ENCODE results near the gene PRKD1. TPM values are rescaled to one million over a fixed set of nuclear protein-coding genes. Genes with fewer than 3 reads are reported as not detected.

The PRKD1 gene
- total RNA-seq, 1 experiment from 2014 or later = 2.7 TPM

GRCh38 chr14:29579838-29580237 lies 347.8 kb downstream of the PRKD1 start:
- Histone ChIP-seq H3K56ac (ENCODE audit: insufficient read length, low read depth, low read length) (no peak overlapping the region), H3K27me3 (ENCODE audit: insufficient read depth, low read length) (no peaks in the 10 kb centered on the region), H3K4me1 (ENCODE audit: insufficient read depth, low read length) (no peaks in the 10 kb centered on the region), H2AFZ (ENCODE audit: low read length) (no peak overlapping the region), H3K4me2 (ENCODE audit: insufficient read depth, insufficient read length, low read length) (no peak overlapping the region), H3T11ph (ENCODE audit: low read length) (no peak overlapping the region), H2BK12ac (ENCODE audit: insufficient read length, low read depth, low read length) (no peak overlapping the region), H2AK5ac (ENCODE audit: insufficient read length, low read length) (no peak overlapping the region), H4K5ac (ENCODE audit: insufficient read length, low read depth, low read length) (no peak overlapping the region), H3K9ac (ENCODE audit: extremely low read depth, insufficient read length, low read length) (no peak overlapping the region), H2BK15ac (ENCODE audit: low read depth, low read length) (no peak overlapping the region), H4K8ac (replicated peaks; ENCODE audit: insufficient read length, low read depth, low read length) (no peak overlapping the region), H3K4ac (ENCODE audit: low read depth, low read length) (no peak overlapping the region), H3K14ac (ENCODE audit: insufficient read depth, low read length) (no peak overlapping the region), H3K79me1 (ENCODE audit: insufficient read depth, low read depth, low read length, poor library complexity, severe bottlenecking) (no peaks in the 10 kb centered on the region), H3K79me2 (ENCODE audit: insufficient read depth, low read length) (no peaks in the 10 kb centered on the region), H3K18ac (ENCODE audit: insufficient read length, low read depth, low read length) (no peak overlapping the region), H3K23me2 (ENCODE audit: insufficient read length, low read depth, low read length, poor library complexity, severe bottlenecking) (no peaks in the 10 kb centered on the region), H4K20me1 (ENCODE audit: control insufficient read depth, insufficient read depth, insufficient read length) (no peaks in the 10 kb centered on the region), H4K91ac (ENCODE audit: insufficient read length, low read depth, low read length) (no peak overlapping the region), H2BK120ac (ENCODE audit: low read depth, low read length, poor library complexity, severe bottlenecking) (no peak overlapping the region), H3K27ac (ENCODE audit: insufficient read length, low read depth, low read length) (no peak overlapping the region), H2BK20ac (ENCODE audit: low read depth, low read length, poor library complexity, severe bottlenecking) (no peak overlapping the region), H3K9me3 (ENCODE audit: control insufficient read depth, low read depth, low read length) (no peaks in the 10 kb centered on the region), H2BK5ac (ENCODE audit: insufficient read length, low read length) (no peak overlapping the region), H3K23ac (ENCODE audit: insufficient read length, low read depth, low read length) (no peak overlapping the region)
- Mint-ChIP-seq H3K4me1 (peaks cover 4 to 6% of the 10 kb centered on the region in 2 experiments), H3K27ac (no peak overlapping the region), H3K9me3 (no peaks in the 10 kb centered on the region), H3K27me3 (ENCODE audit: low read depth) (no peaks in the 10 kb centered on the region), H3K4me3 (no peak overlapping the region), H3K36me3 (ENCODE audit: insufficient read depth in 1 of 3, low read depth in 3 of 3) (no peaks in the 10 kb centered on the region)
- WGBS (ENCODE audit: extremely low coverage, insufficient read length, low lambda C conversion rate) = no CpG with 5 or more reads among the region's 3 CpGs
- TF ChIP-seq CTCF (conservative IDR thresholded peaks at IDR 0.05) = no peak
- no peak for DNase-seq
